BE2C (cell line): ENCODE results near the gene NPAS3.

Experiments used
- DNase-seq: peaks from one replicate; pipeline ENCODE4 v3.0.0-alpha.2; 2020
- H3K27me3 ChIP-seq: fragments of 250-450 bp; sonication (Bioruptor Pico); 2 replicates; pipeline ENCODE4 v1.5.1; 2020; ENCODE audit warnings: mild to moderate bottlenecking
- H3K36me3 ChIP-seq: fragments of 250-450 bp; sonication (Bioruptor Pico); 2 replicates; pipeline ENCODE4 v1.5.1; 2020; ENCODE audit warnings: mild to moderate bottlenecking
- H3K4me1 ChIP-seq: fragments of 250-450 bp; sonication (Bioruptor Pico); 2 replicates; pipeline ENCODE4 v1.5.1; 2020
- H3K4me3 ChIP-seq: 2 replicates; pipeline ENCODE4 v1.5.1; 2011; ENCODE audit warnings: low read depth, low read length
- H3K9me3 ChIP-seq: fragments of 250-450 bp; sonication (Bioruptor Pico); 2 replicates; pipeline ENCODE4 v1.5.1; 2020
- CTCF ChIP-seq: IDR thresholded peaks from 2 replicates; pipeline ENCODE4 v1.5.1; 2012; ENCODE audit warnings: mild to moderate bottlenecking, low read depth, low read length

NPAS3 gene

GRCh38 chr14:33840797-33841196 is 902.1 kb downstream of the NPAS3 start:
- H3K4me1 ChIP-seq, result no peaks in the 10 kb centered on the region; the same call in 1 of the 2 replicates
- no peak overlapping the region for H3K4me3 ChIP-seq
- DNase-seq, result no peak
- no peaks in the 10 kb centered on the region for H3K36me3 ChIP-seq
- no peaks in the 10 kb centered on the region for H3K27me3 ChIP-seq
- no peaks in the 10 kb centered on the region for H3K9me3 ChIP-seq
- TF ChIP-seq CTCF, result no peak

GRCh38 chr14:33842299-33842698 is 903.6 kb downstream of the NPAS3 start:
- H3K9me3 ChIP-seq, result no peaks in the 10 kb centered on the region
- no peak for TF ChIP-seq CTCF
- no peaks in the 10 kb centered on the region for H3K36me3 ChIP-seq
- no peak overlapping the region for H3K4me3 ChIP-seq
- H3K4me1 ChIP-seq, result no peaks in the 10 kb centered on the region; the same call in 1 of the 2 replicates
- H3K27me3 ChIP-seq, result no peaks in the 10 kb centered on the region
- DNase-seq, result no peak

DNA sequence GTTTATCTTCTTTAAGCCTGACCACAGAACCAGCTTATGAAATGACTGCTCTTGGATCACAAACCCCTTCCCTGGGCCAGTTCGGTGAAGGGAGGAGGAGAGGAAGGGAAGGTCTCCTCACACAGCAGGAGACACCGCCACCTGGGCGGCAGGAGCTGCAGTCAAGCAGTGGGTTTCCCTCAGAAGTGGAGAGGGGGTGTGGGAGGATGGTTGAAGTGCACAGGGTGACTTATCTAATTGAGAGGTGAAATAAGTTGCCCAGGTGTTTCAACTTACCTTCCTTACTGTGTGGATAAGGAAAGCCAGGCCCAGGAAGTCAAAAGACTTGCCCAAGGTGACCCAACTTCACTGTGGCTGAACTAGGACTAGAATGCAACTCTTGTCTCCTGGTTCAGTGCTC is 905.4 kb downstream of the NPAS3 start:
- H3K9me3 ChIP-seq, result no peaks in the 10 kb centered on the region
- no peaks in the 10 kb centered on the region for H3K36me3 ChIP-seq
- H3K4me1 ChIP-seq, result no peaks in the 10 kb centered on the region
- TF ChIP-seq CTCF, result no peak
- DNase-seq, result no peak
- no peaks in the 10 kb centered on the region for H3K27me3 ChIP-seq
- no peak overlapping the region for H3K4me3 ChIP-seq

GRCh38 chr14:33846100-33846824 is 907.6 kb downstream of the NPAS3 start:
- H3K27me3 ChIP-seq, result no peaks in the 10 kb centered on the region
- no peaks in the 10 kb centered on the region for H3K9me3 ChIP-seq
- no peaks in the 10 kb centered on the region for H3K4me1 ChIP-seq
- no peak for DNase-seq
- H3K36me3 ChIP-seq, result no peaks in the 10 kb centered on the region
- no peak overlapping the region for H3K4me3 ChIP-seq
- TF ChIP-seq CTCF, result no peak

GRCh38 chr14:33847066-33847465 is 908.4 kb downstream of the NPAS3 start:
- no peak for TF ChIP-seq CTCF
- Histone ChIP-seq H3K27me3 (no peaks in the 10 kb centered on the region), H3K36me3 (no peaks in the 10 kb centered on the region), H3K9me3 (no peaks in the 10 kb centered on the region), H3K4me3 (no peak overlapping the region), H3K4me1 (peaks cover 6% of the 10 kb centered on the region)
- DNase-seq, result no peak

GRCh38 chr14:33848009-33848408 is 909.3 kb downstream of the NPAS3 start:
- Histone ChIP-seq H3K27me3 (no peaks in the 10 kb centered on the region), H3K4me3 (no peak overlapping the region), H3K36me3 (no peaks in the 10 kb centered on the region), H3K4me1 (peaks cover 13% of the 10 kb centered on the region), H3K9me3 (no peaks in the 10 kb centered on the region)
- TF ChIP-seq CTCF, result no peak
- DNase-seq, result no peak
